ENCODE measurements around the gene KCNK3.
"Not testable (repeated sequence)": the region's sequence is repeated elsewhere in the genome, so short reads cannot be mapped to it uniquely, and the experiment has no call there.

Gene KCNK3

DNA sequence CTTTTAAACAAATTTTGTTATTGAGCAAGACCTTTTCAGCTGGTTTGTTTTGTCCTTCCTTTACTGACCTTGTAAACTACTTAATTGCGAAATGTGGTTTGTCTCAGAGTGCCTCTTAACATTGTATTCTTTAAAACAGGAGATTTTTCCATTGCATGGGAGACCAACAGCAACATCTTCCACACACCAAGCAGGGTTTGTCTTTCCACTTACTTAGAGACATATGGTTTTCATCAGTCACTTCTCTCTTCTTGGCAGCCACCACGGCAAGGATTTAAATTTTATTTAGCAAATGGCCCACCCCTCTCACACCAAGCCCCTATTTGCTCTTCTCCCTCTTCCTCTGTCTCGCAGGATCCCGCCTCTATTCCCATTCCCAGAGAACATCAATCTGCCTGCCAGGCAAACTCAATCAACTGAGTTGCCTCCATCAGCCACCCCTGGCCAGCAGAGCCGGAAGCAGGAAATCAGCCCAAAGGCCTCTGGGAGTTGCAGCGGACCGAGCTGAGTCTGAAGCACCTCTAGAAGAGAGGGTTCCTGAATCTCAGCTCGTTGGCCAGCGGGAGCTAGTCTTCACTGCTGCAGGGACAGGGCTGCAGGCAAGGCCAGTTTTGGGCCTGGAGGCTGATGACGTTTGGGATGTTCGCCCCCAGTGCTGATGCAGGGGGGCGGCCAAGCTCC, 40.0 kb upstream of the KCNK3 start:
- DNase-seq (ENCODE audit: low spot score), result no peak
- in situ Hi-C loops (cut with MboI; ENCODE audit: low sequenced_read_pairs, unreplicated experiment), result no loop called here
- TF ChIP-seq, protein P1, sequence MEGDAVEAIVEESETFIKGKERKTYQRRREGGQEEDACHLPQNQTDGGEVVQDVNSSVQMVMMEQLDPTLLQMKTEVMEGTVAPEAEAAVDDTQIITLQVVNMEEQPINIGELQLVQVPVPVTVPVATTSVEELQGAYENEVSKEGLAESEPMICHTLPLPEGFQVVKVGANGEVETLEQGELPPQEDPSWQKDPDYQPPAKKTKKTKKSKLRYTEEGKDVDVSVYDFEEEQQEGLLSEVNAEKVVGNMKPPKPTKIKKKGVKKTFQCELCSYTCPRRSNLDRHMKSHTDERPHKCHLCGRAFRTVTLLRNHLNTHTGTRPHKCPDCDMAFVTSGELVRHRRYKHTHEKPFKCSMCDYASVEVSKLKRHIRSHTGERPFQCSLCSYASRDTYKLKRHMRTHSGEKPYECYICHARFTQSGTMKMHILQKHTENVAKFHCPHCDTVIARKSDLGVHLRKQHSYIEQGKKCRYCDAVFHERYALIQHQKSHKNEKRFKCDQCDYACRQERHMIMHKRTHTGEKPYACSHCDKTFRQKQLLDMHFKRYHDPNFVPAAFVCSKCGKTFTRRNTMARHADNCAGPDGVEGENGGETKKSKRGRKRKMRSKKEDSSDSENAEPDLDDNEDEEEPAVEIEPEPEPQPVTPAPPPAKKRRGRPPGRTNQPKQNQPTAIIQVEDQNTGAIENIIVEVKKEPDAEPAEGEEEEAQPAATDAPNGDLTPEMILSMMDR (IDR thresholded peaks at IDR 0.05; ENCODE audit: borderline replicate concordance, control extremely low read depth, extremely low read depth, insufficient read depth, missing control alignments), result no peak

DNA sequence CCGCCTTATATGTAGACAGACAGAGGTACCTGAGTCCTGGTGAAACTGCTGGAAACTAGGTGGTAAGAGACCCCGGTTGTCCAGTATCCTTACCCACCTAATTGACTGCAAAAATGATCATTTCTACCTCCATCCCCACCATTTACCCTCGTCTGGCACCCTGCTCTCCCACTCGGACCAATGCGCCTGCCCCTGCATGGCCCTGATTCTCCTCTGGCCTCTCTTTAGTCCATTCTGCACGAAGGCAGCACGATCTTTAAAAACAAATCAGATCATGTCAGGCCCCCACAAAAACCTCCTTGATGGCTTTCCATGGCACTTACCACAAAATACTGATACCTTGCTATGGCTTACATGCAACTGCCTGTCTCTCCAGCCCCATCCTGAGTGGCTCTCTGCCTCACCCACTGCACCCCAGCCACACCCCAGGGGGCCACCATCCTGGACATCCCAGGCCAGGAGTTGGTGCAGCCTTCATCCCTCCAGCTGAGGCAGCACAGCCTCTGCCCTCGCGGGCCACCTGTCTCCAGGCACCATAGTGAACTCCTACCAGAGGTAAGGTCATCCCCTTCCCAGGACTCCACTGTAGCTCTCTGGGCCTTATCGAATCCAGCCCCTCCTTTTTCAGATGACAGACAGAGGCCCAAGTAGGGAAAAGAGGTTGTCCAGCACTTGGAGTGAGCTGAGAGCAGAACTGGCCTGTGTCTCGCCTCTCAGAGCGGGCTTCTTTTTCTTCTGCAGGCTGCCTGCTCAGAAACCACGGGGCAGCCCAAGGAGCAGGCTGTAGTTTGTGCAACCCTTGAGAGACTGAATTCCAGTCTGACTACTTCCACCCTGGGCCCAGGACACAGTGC, 39.1 kb upstream of the KCNK3 start:
- no peak for DNase-seq (ENCODE audit: low spot score)
- in situ Hi-C loops (cut with MboI; ENCODE audit: low sequenced_read_pairs, unreplicated experiment), result no loop called here
- TF ChIP-seq, protein P1 (IDR thresholded peaks at IDR 0.05; ENCODE audit: borderline replicate concordance, control extremely low read depth, extremely low read depth, insufficient read depth, missing control alignments), result no peak

DNA sequence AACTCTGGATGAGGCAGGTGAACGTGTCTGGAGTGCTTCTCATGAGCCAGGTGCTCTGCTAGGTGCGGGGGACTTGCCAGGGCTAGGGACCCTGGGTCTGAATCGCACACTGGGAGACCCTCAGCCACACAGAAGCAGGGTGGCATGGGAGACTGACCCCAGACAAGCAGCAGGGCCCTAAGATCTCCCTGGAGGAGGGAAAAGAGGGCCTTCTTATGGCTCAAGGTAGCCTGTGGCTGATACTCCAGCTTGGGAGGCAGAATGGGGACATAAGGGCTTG, 38.5 kb upstream of the KCNK3 start:
- in situ Hi-C loops (cut with MboI; ENCODE audit: low sequenced_read_pairs, unreplicated experiment), result no loop called here
- TF ChIP-seq, protein P1 (IDR thresholded peaks at IDR 0.05; ENCODE audit: borderline replicate concordance, control extremely low read depth, extremely low read depth, insufficient read depth, missing control alignments), result no peak
- no peak for DNase-seq (ENCODE audit: low spot score)

DNA sequence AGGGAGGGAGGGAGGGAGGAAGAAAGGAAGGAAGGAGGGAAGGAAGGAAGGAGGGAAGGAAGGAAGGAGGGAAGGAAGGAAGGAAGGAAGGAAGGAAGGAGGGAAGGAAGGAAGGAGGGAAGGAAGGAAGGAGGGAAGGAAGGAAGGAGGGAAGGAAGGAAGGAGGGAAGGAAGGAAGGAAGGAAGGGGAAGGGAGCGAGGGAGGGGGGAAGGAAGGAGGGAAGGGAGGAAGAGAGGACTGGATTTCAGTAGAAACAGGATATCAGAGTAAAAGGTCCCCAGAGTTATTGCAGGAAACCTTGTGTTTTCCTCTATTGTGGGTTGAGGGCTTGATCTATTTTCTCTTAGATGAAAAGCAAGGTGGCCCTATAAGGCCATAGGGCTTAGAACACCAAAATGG, 37.4 kb upstream of the KCNK3 start:
- in situ Hi-C loops (cut with MboI; ENCODE audit: low sequenced_read_pairs, unreplicated experiment), result not testable (repeated sequence)

DNA sequence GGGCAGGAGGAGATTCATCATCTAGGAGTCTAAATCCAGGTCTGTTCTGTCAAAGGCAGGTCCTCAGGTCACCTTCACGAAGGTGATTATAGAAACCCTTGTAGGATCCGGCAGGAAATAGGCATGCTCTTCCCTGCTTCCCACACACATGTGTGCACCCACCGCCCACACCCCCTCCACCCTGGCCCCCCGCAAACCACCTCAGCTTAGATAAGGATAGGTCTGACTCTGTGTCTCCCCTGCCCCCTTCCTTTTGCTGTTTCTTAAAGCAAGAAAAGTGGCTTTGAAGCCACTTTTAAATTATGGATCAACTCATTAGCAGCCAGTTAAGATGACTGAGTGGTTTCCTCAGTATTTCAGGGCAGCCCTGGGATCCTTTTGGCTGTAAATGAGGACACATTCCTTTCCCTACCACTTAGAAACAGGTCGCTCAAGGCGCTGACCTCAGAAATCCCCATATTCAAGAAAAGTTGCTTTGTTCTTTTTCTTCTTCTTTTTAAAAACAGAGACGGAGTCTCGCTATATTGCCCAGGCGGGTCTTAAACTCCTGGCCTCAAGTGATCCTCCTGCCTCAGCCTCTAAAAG, 36.8 kb upstream of the KCNK3 start:
- in situ Hi-C loops (cut with MboI; ENCODE audit: low sequenced_read_pairs, unreplicated experiment), result no loop called here
- DNase-seq (ENCODE audit: low spot score), result no peak
- TF ChIP-seq, protein P1 (IDR thresholded peaks at IDR 0.05; ENCODE audit: borderline replicate concordance, control extremely low read depth, extremely low read depth, insufficient read depth, missing control alignments), result no peak

More for the DNA sequence above, 37.4 kb upstream of the KCNK3 start:
- not testable (repeated sequence) for DNase-seq (ENCODE audit: low spot score)

DNA sequence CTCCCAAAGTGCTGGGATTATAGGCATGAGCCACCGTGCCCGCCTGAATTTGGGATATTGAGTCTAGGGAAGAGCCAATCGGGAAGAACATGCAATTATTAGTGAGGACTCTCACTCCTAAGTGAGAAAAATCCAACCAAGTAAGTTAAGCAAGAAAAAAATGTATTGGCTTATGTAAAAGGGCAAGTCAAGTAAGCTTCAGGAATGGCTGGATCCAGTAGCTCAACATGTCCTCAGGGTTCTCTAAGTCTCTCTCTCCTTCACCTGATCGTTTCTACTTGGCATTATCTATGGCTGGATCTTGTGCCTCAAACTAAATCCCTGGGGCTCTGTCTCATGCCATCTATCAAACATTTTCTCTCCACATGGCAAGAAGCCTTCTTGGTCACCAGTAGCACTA, 35.3 kb upstream of the KCNK3 start:
- no peak for DNase-seq (ENCODE audit: low spot score)
- in situ Hi-C loops (cut with MboI; ENCODE audit: low sequenced_read_pairs, unreplicated experiment), result no loop called here
- TF ChIP-seq, protein P1 (IDR thresholded peaks at IDR 0.05; ENCODE audit: borderline replicate concordance, control extremely low read depth, extremely low read depth, insufficient read depth, missing control alignments), result no peak
